Measurements from ENCODE around the gene IMPG1. TPM values are rescaled to one million over a fixed set of nuclear protein-coding genes. Genes with fewer than 3 reads are reported as not detected.
A peak's percentile ranks its signal among the peaks of the same experiment; 100 is the strongest.

The IMPG1 gene
- total RNA-seq, 1 experiment from 2014 or later = not detected

GRCh38 chr6:75993236-75994162 lies 79.0 kb downstream of the IMPG1 start (continued):
- TF ChIP-seq, protein P1, sequence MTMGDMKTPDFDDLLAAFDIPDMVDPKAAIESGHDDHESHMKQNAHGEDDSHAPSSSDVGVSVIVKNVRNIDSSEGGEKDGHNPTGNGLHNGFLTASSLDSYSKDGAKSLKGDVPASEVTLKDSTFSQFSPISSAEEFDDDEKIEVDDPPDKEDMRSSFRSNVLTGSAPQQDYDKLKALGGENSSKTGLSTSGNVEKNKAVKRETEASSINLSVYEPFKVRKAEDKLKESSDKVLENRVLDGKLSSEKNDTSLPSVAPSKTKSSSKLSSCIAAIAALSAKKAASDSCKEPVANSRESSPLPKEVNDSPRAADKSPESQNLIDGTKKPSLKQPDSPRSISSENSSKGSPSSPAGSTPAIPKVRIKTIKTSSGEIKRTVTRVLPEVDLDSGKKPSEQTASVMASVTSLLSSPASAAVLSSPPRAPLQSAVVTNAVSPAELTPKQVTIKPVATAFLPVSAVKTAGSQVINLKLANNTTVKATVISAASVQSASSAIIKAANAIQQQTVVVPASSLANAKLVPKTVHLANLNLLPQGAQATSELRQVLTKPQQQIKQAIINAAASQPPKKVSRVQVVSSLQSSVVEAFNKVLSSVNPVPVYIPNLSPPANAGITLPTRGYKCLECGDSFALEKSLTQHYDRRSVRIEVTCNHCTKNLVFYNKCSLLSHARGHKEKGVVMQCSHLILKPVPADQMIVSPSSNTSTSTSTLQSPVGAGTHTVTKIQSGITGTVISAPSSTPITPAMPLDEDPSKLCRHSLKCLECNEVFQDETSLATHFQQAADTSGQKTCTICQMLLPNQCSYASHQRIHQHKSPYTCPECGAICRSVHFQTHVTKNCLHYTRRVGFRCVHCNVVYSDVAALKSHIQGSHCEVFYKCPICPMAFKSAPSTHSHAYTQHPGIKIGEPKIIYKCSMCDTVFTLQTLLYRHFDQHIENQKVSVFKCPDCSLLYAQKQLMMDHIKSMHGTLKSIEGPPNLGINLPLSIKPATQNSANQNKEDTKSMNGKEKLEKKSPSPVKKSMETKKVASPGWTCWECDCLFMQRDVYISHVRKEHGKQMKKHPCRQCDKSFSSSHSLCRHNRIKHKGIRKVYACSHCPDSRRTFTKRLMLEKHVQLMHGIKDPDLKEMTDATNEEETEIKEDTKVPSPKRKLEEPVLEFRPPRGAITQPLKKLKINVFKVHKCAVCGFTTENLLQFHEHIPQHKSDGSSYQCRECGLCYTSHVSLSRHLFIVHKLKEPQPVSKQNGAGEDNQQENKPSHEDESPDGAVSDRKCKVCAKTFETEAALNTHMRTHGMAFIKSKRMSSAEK (CRISPR knock-in tag; IDR thresholded peaks at IDR 0.05; ENCODE audit: borderline replicate concordance) = no peak
- TF ChIP-seq ZBTB21 (CRISPR knock-in tag; IDR thresholded peaks at IDR 0.05; ENCODE audit: borderline replicate concordance) (no peak), NR1H2 (CRISPR knock-in tag; IDR thresholded peaks at IDR 0.05) (no peak), ZSCAN18 (CRISPR knock-in tag; IDR thresholded peaks at IDR 0.05) (no peak), ZNF232 (CRISPR knock-in tag; IDR thresholded peaks at IDR 0.05) (no peak), SP1 (CRISPR knock-in tag; conservative IDR thresholded peaks at IDR 0.05) (no peak), GTF2I (CRISPR knock-in tag; conservative IDR thresholded peaks at IDR 0.05) (no peak)
- TF ChIP-seq, protein P2, sequence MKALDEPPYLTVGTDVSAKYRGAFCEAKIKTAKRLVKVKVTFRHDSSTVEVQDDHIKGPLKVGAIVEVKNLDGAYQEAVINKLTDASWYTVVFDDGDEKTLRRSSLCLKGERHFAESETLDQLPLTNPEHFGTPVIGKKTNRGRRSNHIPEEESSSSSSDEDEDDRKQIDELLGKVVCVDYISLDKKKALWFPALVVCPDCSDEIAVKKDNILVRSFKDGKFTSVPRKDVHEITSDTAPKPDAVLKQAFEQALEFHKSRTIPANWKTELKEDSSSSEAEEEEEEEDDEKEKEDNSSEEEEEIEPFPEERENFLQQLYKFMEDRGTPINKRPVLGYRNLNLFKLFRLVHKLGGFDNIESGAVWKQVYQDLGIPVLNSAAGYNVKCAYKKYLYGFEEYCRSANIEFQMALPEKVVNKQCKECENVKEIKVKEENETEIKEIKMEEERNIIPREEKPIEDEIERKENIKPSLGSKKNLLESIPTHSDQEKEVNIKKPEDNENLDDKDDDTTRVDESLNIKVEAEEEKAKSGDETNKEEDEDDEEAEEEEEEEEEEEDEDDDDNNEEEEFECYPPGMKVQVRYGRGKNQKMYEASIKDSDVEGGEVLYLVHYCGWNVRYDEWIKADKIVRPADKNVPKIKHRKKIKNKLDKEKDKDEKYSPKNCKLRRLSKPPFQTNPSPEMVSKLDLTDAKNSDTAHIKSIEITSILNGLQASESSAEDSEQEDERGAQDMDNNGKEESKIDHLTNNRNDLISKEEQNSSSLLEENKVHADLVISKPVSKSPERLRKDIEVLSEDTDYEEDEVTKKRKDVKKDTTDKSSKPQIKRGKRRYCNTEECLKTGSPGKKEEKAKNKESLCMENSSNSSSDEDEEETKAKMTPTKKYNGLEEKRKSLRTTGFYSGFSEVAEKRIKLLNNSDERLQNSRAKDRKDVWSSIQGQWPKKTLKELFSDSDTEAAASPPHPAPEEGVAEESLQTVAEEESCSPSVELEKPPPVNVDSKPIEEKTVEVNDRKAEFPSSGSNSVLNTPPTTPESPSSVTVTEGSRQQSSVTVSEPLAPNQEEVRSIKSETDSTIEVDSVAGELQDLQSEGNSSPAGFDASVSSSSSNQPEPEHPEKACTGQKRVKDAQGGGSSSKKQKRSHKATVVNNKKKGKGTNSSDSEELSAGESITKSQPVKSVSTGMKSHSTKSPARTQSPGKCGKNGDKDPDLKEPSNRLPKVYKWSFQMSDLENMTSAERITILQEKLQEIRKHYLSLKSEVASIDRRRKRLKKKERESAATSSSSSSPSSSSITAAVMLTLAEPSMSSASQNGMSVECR (CRISPR knock-in tag; IDR thresholded peaks at IDR 0.05; ENCODE audit: borderline replicate concordance) = no peak

GRCh38 chr6:75991941-75992340 lies 80.5 kb downstream of the IMPG1 start:
- Mint-ChIP-seq H3K36me3 (no peaks in the 10 kb centered on the region), H3K4me3 (no peak overlapping the region), H3K27ac (no peak overlapping the region), H3K9me3 (no peaks in the 10 kb centered on the region), H3K4me1 (peaks cover 32% of the 10 kb centered on the region), H3K27me3 (ENCODE audit: low read depth) (peaks cover 28% of the 10 kb centered on the region)
- POLR2A ChIA-PET = no interaction called here
- ATAC-seq (no peak; the same call in 1 of the 2 replicates), DNase-seq (ENCODE audit: low spot score) (no peak)
- TF ChIP-seq ZNF281 (CRISPR knock-in tag; IDR thresholded peaks at IDR 0.05) = no peak
- TF ChIP-seq, protein P3, sequence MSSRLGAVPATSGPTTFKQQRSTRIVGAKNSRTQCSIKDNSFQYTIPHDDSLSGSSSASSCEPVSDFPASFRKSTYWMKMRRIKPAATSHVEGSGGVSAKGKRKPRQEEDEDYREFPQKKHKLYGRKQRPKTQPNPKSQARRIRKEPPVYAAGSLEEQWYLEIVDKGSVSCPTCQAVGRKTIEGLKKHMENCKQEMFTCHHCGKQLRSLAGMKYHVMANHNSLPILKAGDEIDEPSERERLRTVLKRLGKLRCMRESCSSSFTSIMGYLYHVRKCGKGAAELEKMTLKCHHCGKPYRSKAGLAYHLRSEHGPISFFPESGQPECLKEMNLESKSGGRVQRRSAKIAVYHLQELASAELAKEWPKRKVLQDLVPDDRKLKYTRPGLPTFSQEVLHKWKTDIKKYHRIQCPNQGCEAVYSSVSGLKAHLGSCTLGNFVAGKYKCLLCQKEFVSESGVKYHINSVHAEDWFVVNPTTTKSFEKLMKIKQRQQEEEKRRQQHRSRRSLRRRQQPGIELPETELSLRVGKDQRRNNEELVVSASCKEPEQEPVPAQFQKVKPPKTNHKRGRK (CRISPR knock-in tag; IDR thresholded peaks at IDR 0.05; ENCODE audit: borderline replicate concordance) = no peak
- TF ChIP-seq CREM (CRISPR knock-in tag; IDR thresholded peaks at IDR 0.05) = no peak
- TF ChIP-seq, protein P4, sequence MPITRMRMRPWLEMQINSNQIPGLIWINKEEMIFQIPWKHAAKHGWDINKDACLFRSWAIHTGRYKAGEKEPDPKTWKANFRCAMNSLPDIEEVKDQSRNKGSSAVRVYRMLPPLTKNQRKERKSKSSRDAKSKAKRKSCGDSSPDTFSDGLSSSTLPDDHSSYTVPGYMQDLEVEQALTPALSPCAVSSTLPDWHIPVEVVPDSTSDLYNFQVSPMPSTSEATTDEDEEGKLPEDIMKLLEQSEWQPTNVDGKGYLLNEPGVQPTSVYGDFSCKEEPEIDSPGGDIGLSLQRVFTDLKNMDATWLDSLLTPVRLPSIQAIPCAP (CRISPR knock-in tag; IDR thresholded peaks at IDR 0.05) = no peak
- no peak for TF ChIP-seq JAZF1 (CRISPR knock-in tag; IDR thresholded peaks at IDR 0.05)
- no peak for TF ChIP-seq CBFB (CRISPR knock-in tag; IDR thresholded peaks at IDR 0.05; ENCODE audit: low read depth)
- TF ChIP-seq ZNF317 (CRISPR knock-in tag; IDR thresholded peaks at IDR 0.05; ENCODE audit: borderline replicate concordance, low read depth) = peak; percentile 70
- TF ChIP-seq, protein P5, sequence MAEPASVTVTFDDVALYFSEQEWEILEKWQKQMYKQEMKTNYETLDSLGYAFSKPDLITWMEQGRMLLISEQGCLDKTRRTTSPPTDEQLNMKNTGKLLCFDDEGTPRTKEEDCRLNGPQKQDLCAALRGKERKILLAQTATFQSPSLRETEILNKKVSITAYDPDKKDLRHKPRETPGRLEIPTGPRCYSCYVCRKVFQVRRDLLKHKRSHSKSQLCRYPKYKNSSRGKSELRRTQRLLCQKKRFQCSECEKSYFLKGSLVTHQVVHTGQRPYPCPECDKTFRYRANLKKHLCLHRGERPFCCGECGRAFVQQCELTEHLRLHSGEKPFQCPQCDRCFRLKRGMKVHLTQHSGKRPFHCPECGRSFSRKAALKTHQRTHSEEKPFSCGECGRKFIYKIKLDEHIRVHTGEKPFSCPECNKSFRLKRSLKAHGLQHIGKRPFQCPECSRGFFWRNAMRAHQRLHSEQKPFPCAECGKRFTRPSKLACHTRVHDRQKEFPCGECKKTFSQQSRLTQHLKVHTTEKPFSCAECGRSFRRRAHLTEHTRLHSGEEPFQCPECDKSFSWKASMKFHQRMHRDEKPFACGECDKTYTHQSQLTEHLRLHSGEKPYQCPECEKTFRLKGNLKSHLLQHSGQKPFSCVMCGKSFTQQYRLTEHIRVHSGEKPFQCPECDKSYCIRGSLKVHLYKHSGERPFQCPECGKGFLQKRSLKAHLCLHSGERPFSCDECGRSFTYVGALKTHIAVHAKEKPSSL (CRISPR knock-in tag; conservative IDR thresholded peaks at IDR 0.05) = no peak
- CTCF ChIA-PET = interaction anchor here (1.2 kb wide), 2 partner anchors 9 to 57 kb away, joined by 3 to 7 read pairs; no protein-coding TSS in a partner anchor
